DND-41 (cell line): ENCODE measurements around the gene MFSD11.
A peak's percentile ranks its signal among the peaks of the same experiment; 100 is the strongest.
"Not testable (repeated sequence)": the region's sequence is repeated elsewhere in the genome, so short reads cannot be mapped to it uniquely, and the experiment has no call there.

Experiments used
- ATAC-seq: fragments of 200-7000 bp; cut with Tn5 transposase; 3 replicates; pipeline ENCODE4 v1.9.1; 2021; ENCODE audit warnings: low read depth; ENCODE audit not compliant: insufficient read depth
- DNase-seq: peaks from one replicate; pipeline ENCODE4 v3.0.0-alpha.2; 2020
- H2AFZ ChIP-seq: 2 replicates; pipeline ENCODE4 v1.6.0; 2012; ENCODE audit warnings: low read depth, low read length
- H3K27ac ChIP-seq: 2 replicates; pipeline ENCODE4 v1.5.1; 2012; ENCODE audit warnings: low read length, inconsistent platforms
- H3K27me3 ChIP-seq: fragments of 200-600 bp; sonication (generic); 2 replicates; pipeline ENCODE4 v1.6.0; 2012; ENCODE audit warnings: low read length, mild to moderate bottlenecking, inconsistent platforms; ENCODE audit not compliant: insufficient read depth, poor library complexity
- H3K36me3 ChIP-seq: 2 replicates; pipeline ENCODE4 v1.5.1; 2012; ENCODE audit warnings: low read length, inconsistent platforms; ENCODE audit not compliant: insufficient read depth
- H3K4me1 ChIP-seq: 2 replicates; pipeline ENCODE4 v1.5.1; 2012; ENCODE audit warnings: mild to moderate bottlenecking, low read length; ENCODE audit not compliant: insufficient read depth
- H3K4me2 ChIP-seq: 2 replicates; pipeline ENCODE4 v1.6.0; 2012; ENCODE audit warnings: mild to moderate bottlenecking, moderate library complexity, low read length, inconsistent platforms; ENCODE audit not compliant: insufficient read depth
- H3K4me3 ChIP-seq, 2 experiments: fragments of 200-600 bp in 1 of 2; shearing (Covaris generic) in 1 of 2; 2 replicates each; pipeline ENCODE4 v1.5.1; 2012 to 2016; ENCODE audit warnings: inconsistent platforms in 2 of 2, low read length in 2 of 2, mild to moderate bottlenecking in 2 of 2, low read depth in 1 of 2, moderate library complexity in 1 of 2
- H3K79me2 ChIP-seq: 2 replicates; pipeline ENCODE4 v1.6.0; 2012; ENCODE audit warnings: low read length, inconsistent platforms; ENCODE audit not compliant: insufficient read depth
- H3K9ac ChIP-seq: 2 replicates; pipeline ENCODE4 v1.6.0; 2012; ENCODE audit warnings: low read depth, mild to moderate bottlenecking, inconsistent platforms, low read length, moderate library complexity
- H3K9me3 ChIP-seq: 2 replicates; pipeline ENCODE4 v1.5.1; 2012; ENCODE audit warnings: low read length, moderate library complexity, mild to moderate bottlenecking, inconsistent platforms; ENCODE audit not compliant: insufficient read depth, severe bottlenecking
- H4K20me1 ChIP-seq: 2 replicates; pipeline ENCODE4 v1.6.0; 2012; ENCODE audit warnings: low read length; ENCODE audit not compliant: insufficient read depth
- EZH2 ChIP-seq: IDR thresholded peaks from 3 replicates; pipeline ENCODE4 v1.6.1; 2012; ENCODE audit warnings: borderline replicate concordance, low read depth, mild to moderate bottlenecking, moderate library complexity, low read length, inconsistent platforms; ENCODE audit not compliant: severe bottlenecking
- TF ChIP-seq, protein P1 (sequence below): IDR thresholded peaks from 2 replicates; pipeline ENCODE4 v1.5.1; 2012; ENCODE audit warnings: borderline replicate concordance, low read length, moderate library complexity, mild to moderate bottlenecking; ENCODE audit not compliant: poor library complexity, severe bottlenecking; ENCODE audit errors: extremely low read depth

The MFSD11 gene

DNA sequence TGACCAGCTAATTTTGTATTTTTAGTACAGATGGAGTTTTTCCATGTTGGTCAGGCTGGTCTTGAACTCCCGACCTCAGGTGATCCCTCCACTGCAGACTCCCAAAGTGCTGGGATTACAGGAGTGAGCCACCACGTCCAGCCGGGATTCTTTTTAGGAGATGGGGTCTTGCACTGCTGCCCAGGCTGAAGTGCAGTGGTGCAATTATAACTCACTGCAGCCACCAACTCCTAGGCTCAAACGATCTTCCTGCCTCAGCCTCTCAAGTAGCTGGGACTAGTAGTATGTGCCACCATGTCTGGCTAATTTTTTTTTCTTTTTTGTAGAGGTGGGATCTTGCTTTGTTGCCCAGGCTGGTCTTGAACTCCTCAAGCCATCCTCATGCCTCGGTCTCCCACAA is 73.9 kb downstream of the MFSD11 start:
- H3K9ac ChIP-seq: no peak overlapping the region
- H3K4me3 ChIP-seq: no peak overlapping the region
- no peak for ATAC-seq
- H4K20me1 ChIP-seq: no peaks in the 10 kb centered on the region
- no peaks in the 10 kb centered on the region for H3K9me3 ChIP-seq
- H3K27me3 ChIP-seq: no peaks in the 10 kb centered on the region
- no peaks in the 10 kb centered on the region for H3K36me3 ChIP-seq
- TF ChIP-seq, protein P1, sequence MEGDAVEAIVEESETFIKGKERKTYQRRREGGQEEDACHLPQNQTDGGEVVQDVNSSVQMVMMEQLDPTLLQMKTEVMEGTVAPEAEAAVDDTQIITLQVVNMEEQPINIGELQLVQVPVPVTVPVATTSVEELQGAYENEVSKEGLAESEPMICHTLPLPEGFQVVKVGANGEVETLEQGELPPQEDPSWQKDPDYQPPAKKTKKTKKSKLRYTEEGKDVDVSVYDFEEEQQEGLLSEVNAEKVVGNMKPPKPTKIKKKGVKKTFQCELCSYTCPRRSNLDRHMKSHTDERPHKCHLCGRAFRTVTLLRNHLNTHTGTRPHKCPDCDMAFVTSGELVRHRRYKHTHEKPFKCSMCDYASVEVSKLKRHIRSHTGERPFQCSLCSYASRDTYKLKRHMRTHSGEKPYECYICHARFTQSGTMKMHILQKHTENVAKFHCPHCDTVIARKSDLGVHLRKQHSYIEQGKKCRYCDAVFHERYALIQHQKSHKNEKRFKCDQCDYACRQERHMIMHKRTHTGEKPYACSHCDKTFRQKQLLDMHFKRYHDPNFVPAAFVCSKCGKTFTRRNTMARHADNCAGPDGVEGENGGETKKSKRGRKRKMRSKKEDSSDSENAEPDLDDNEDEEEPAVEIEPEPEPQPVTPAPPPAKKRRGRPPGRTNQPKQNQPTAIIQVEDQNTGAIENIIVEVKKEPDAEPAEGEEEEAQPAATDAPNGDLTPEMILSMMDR: no peak
- no peak for TF ChIP-seq EZH2
- H3K4me2 ChIP-seq: no peak overlapping the region
- DNase-seq: no peak
- H2AFZ ChIP-seq: no peak overlapping the region
- no peaks in the 10 kb centered on the region for H3K79me2 ChIP-seq
- H3K27ac ChIP-seq: no peak overlapping the region
- H3K4me1 ChIP-seq: peaks cover 6% of the 10 kb centered on the region

DNA sequence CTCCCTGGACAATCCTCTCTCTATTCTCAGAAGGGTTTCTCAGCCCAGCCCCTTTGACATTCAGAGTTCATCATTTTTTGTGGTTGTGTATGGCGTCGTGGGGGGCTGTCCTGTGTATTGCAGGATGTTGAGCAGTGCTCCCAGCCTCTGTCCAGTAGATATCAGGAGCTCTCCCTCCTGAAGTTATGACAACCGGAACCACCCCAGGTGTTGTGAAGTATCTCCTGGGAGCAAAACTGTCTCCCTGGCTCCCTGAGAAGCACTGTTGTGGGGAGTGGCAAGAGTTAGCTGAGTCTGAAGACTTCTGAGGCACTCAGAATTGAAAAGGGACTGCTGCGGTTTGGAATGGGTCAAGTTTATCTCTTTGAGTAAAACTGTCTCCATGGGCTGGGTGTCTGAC is 74.3 kb downstream of the MFSD11 start:
- H3K27me3 ChIP-seq: no peaks in the 10 kb centered on the region
- no peaks in the 10 kb centered on the region for H3K9me3 ChIP-seq
- H2AFZ ChIP-seq: no peak overlapping the region
- no peak overlapping the region for H3K9ac ChIP-seq
- DNase-seq (no peak), ATAC-seq (no peak)
- no peaks in the 10 kb centered on the region for H3K79me2 ChIP-seq
- H3K27ac ChIP-seq: no peak overlapping the region
- H3K4me1 ChIP-seq: peaks cover 7% of the 10 kb centered on the region
- H3K36me3 ChIP-seq: no peaks in the 10 kb centered on the region
- no peak overlapping the region for H3K4me2 ChIP-seq
- H4K20me1 ChIP-seq: no peaks in the 10 kb centered on the region
- TF ChIP-seq, protein P1: no peak
- no peak for TF ChIP-seq EZH2
- H3K4me3 ChIP-seq: no peak overlapping the region

DNA sequence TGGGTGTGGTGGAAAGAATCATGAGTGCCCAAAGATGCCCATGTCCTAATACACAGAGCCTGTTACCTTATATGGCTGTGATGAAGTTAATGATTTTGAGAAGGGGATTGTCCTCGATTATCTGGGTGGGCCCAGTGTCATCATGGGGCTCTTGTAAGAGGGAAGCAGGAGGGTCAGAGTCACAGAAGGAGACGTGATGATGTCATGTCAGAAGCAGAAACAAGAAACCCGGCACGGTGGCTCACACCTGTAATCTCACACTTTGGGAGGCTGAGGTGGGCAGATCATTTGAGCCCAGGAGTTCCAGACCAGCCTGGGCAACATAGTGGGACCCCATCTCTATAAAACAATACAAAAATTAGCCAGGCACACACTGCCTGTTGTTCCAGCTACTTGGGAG is 75.0 kb downstream of the MFSD11 start:
- Histone ChIP-seq H2AFZ (no peak overlapping the region), H3K4me2 (no peak overlapping the region), H3K36me3 (no peaks in the 10 kb centered on the region), H4K20me1 (no peaks in the 10 kb centered on the region), H3K9me3 (no peaks in the 10 kb centered on the region), H3K79me2 (no peaks in the 10 kb centered on the region), H3K9ac (no peak overlapping the region), H3K27ac (no peak overlapping the region), H3K27me3 (no peaks in the 10 kb centered on the region), H3K4me3 (no peak overlapping the region), H3K4me1 (peaks cover 7% of the 10 kb centered on the region)
- DNase-seq (no peak), ATAC-seq (no peak)
- TF ChIP-seq, protein P1: no peak
- TF ChIP-seq EZH2: no peak

DNA sequence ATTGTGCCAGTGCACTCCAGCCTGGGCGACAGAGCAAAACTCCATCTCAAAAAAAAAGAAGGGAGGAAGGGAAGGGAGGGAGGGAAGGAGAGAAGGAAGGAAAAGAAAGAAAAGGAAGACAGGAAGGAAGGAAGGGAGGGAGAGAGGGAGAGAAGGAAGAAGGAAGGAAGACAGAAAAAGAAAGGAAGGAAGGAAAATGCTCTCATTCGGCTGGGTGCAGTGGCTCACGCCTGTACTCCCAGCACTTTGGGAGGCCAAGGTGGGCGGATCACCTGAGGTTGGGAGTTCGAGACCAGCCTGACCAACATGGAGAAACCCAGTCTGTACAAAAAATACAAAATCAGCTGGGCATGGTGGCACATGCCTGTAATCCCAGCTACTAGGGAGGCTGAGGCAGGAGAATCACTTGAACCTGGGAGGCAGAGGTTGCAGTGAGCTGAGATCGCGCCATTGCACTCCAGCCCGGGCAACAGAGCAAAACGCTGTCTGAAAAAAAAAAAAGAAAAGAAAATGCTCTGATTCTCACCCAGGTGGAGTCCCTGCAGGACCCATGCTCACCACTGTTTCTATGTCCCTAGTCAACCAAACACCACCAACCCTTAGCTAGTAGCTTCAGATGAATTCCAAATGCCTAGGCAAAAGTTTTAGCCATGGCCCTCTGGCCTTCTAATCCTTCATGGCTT is 78.1 kb downstream of the MFSD11 start:
- H3K4me3 ChIP-seq, H3K79me2 ChIP-seq, H3K36me3 ChIP-seq, DNase-seq, H3K4me2 ChIP-seq, H3K27ac ChIP-seq, H4K20me1 ChIP-seq, H3K9ac ChIP-seq, H3K27me3 ChIP-seq, H3K9me3 ChIP-seq: not testable (repeated sequence)
- ATAC-seq: peak; percentile 38
- Histone ChIP-seq H3K4me1 (peaks cover 19% of the 10 kb centered on the region), H2AFZ (peak overlapping the region; percentile 57; the same call in 1 of the 2 replicates)
